HG03025 (cell line): ENCODE results near the gene TRAPPC2L.

Experiments used
- ATAC-seq: cut with Tn5 transposase; IDR thresholded peaks from one replicate; pipeline ENCODE4 v1.9.1; 2021; ENCODE audit warnings: mild to moderate bottlenecking, moderate library complexity; ENCODE audit not compliant: unreplicated experiment, low FRiP score

Gene TRAPPC2L

DNA sequence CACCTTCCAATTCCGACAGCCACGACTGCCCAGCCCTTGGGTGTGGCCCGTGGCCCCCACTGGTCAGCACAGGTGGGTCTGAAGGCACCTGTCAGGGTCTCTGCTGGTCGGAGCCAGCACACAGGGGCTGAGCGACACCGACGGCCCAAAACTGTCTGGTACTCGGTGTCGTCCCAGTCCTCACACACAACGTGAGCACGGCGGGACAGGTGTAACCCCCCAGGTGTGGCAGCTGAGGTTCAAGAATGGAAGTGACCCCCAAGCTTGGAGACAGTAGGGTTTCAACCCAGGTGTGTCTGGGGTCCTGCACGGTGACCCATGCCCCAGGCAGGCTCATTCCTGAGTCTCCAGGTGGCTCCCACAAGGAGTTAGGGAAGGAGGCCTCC is 1.2 kb upstream of the TRAPPC2L start:
- no peak for ATAC-seq

DNA sequence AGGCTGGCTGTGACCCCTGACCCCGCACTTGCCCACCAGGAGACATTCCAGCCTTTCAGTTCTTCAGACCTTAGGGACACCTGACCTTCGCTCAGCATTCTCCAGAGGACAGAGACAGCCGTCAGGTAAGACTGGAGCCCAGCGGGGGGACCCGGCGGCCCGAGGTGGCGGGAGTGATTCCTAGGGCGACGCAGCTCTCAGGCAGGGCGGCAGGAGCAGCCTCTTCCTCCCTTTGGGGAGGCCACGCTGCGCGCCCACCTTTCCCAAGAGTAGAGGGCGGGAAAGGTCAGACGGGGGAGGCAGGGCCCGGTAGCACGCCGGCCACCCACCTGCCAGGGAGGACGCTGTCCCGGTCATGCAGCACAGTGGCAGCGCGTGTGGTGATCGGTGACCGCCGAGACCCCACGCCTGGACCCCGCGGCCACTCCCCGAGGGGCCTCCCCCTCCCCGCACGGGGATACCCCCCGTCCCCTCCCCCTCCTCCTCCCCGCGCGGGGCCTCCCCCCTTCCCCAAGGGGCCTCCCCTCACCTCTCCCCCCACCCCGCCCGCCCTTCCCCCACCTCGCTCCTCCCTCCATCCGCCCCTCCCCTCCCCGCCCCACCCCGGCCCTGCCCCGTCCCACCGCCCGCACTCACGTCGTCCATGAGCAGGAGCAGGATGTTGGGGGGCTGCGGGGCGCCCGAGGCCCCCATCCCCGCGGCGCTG is 652 bp upstream of the TRAPPC2L start:
- ATAC-seq, result no peak

DNA sequence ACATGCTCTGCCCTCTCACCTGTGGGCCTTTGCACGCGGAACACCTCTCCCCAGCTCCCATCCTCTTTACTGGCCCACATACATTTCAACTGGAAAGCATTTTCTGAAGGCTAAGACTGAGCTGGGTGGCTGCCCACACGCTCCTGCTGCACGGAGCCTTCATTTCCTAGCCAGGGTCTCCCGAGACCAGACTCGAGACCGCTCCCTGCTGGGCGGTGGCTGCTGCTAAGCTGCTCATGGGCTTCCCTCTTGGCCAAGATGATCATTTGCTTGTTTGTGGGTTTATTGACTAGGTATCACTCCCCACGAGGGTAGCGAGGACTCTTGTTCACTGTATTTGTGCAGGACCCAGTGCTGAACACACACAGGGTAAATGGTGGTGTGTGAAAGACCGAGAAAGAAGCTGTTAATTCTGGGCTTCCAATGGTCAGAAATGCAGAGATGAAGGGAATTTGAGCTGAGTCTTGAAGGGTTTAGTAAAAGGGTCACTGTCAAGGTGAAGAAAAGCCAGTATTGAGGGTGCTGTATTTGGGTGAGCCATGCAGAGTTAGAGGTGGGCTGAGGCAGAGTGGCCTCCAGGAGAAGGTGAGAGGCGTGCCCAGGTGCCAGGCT is 907 bp downstream of the TRAPPC2L start:
- ATAC-seq, result peak; percentile 36

DNA sequence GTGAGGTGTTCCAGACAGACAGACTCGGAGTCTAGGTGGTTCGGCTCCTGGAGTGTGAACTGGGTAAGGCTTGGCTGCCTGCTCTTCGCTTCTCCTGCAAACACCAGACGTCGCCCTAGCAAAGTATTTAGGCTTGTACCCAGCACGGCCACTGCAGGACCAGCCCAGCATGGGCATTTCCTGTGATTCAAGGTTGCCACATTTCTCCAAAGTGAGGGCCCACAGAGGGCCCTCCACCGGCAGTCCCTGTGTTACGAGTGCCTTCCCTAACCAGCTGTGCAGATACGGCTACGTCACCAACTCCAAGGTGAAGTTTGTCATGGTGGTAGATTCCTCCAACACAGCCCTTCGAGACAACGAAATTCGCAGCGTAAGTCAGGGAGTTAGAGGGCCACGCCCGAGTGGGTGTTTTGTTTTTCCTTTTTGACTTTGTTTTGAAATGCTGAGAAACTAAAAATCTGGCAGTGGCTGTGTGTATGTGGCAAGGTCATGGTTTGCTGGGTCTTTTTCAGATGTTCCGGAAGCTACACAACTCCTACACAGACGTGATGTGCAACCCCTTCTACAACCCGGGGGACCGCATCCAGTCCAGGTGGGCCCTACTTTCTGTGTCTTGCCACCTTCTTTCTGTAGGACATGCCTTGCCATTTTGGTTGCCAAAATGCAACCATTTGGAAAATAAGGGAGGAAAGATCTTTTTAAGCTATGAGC is 2.6 kb downstream of the TRAPPC2L start:
- ATAC-seq, result no peak

DNA sequence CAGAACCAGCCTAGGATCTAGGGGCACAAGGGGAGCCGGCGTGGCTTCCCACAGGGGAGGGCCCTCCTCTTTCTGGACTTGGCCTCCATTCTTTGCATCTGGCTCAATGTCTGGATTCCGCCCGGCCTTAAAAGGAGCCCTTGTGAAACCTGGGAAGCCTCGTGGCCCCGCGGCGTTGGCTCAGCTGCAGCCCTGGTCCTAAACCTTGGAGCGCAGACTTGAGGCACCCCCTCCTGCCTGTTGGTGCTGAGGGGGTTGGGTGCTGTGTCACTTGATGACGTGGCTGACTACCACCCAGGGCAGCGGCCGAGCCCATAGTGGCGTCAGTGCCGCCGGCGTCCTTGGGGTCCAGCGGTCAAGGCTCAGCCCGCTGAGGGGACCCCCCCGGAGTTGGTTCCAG is 4.4 kb downstream of the TRAPPC2L start:
- ATAC-seq, result no peak

DNA sequence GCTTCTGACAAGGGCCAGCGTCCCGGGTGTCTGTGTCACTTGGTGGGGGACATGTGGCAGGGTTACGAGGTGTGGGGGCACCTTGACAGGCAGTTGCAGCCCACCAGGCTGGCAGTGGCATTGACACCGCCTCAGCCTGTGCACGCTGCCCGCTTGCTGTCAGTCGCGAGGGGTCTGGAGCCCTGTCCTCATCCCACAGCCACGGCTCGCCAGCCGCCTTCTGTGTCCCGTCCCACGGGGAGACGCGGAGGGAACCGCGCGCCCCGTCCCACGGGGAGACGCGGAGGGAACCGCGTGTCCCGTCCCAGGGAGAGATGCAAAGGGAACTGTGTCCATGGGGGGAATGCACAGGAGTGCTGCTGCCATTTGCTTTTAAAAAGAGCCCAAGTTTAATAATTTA is 6.0 kb downstream of the TRAPPC2L start:
- no peak for ATAC-seq

DNA sequence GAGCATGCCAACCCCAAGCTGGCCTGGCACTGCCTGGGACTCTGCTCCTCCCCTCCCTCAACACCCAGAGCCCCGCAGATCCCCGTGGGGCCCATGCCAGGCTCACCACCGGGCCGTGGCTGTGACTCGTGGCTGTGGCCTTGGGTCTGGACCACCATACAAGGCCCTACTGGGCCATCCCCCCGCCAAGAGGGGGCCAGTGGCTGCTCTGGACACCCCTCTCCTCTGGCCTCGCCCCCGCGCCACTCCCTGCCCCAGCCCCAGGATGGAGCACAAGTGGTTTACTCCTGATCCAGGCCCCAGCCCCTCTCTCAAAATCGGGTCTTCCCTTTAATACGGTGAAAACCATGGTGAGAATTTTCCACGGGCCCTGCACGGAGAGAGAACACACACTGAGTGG is 6.5 kb downstream of the TRAPPC2L start:
- ATAC-seq, result no peak

DNA sequence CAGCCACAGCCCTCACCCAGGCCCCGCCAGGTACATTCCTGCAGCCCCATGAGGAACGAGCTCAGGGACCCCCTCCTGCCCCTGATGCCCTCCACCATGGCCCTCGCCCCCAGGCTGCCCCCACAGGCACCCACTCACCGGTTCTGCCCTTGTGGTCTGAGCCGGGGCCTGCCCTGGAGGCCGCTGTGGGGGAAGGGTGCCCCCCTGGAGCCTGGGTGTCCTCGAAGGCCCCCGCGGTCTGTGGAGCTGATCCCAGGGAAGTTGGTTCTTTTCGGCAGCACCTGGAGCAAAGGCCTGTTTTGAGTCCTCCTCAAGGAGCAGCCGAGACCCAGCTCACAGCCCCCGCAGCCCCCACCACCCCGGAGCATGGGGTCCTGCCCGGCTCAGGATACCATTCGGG is 7.2 kb downstream of the TRAPPC2L start:
- no peak for ATAC-seq

DNA sequence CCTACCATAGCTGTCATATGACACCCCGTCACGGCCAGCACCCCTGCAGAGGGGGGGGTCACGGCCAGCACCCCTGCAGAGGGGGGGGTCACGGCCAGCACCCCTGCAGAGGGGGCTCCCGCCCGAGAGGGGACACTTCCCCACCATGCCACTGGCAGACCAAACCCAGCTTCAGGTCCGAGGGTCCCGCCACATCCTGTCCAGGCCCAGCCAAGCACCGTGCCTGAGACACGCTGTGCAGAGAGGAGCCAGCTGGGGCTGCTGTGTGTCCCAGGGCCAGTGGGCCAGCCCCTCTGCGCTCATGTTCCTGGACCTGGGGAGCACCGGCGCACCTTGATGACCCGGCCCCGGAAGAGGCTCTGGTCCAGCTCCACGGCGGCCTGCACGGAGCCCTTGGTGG is 7.6 kb downstream of the TRAPPC2L start:
- no peak for ATAC-seq

DNA sequence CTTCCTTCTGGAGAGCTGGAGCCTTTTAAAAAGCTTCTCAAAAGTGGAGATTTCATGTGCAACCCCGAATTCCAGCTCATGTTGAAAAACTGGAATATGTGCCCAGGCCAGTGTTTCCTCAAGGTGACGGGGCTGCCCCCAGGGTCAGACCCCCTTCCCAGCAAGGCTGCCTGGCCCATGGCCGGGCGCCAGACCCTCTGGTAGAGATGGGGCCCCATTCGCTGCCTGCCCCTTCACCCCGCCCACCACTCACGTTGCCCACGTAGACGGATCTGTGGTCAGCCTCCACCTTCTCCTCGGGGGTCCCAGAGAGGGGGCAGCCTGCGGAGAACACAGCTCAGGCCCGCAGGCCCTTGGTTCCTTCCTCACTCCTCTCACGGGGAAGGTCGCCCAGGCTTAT is 8.4 kb downstream of the TRAPPC2L start:
- ATAC-seq, result no peak

DNA sequence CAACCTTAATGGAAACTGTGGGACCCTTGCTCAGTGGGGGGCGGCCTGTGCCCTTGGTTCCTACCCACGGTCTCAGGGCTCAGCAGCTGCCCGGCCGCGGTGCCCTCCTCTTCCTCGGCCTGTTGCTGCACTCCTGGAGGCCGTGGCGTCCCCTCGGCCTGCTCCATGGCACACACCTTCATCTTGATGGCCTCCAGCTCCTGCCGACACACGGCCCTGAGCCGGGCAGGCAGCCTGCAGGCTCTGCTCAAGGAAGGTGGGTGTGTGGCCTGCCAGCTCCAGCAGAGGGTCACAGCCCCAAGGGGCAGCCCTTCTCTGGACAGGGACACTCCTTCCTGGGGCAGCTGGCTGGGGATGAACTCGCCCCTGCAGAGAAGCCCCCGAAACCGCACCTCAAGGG is 8.8 kb downstream of the TRAPPC2L start:
- ATAC-seq, result no peak

DNA sequence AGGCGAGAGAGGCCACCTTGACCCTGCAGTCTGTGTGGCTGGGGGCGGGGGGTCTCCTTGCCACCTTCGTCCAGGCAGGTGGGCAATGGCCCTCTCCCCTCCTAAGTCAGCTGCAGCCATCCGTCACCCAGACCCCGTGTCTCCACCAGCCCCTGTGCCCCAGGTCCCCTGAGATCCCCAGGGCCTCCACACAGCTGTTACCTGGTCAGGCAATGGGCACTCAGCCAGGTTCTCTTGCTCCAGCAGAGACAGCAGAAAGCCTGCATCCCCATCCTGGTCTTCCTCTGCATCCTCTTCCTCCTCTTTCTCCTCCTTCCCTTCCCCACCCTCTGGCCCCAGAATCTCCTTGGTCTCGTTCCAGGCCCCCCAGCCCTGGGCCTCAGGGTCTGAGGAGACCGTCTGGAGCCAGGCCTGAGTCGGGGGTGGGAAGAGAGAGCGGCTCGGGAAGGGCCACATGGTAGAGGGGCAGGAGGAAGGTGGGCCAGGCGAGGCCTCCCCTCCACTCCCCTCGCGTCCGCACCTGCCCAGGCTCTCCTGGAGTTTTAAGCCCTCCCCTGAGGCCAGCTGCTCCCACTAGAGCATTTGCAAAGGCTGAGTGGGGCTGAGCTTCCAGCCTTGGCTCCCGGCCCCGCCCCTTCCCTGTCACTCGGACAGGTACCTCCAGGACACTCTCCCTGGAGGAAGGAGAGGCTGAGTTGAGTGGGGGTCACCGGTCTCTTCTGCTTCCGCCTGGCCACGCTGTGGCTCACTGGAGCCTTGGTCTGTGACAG is 9.4 kb downstream of the TRAPPC2L start, which contains the start of gene PABPN1L:
PABPN1L (minus strand) TSS at position 510 of the 770 bp plus-strand sequence; CDS start at position 456, 54 bp downstream.
- no peak for ATAC-seq

DNA sequence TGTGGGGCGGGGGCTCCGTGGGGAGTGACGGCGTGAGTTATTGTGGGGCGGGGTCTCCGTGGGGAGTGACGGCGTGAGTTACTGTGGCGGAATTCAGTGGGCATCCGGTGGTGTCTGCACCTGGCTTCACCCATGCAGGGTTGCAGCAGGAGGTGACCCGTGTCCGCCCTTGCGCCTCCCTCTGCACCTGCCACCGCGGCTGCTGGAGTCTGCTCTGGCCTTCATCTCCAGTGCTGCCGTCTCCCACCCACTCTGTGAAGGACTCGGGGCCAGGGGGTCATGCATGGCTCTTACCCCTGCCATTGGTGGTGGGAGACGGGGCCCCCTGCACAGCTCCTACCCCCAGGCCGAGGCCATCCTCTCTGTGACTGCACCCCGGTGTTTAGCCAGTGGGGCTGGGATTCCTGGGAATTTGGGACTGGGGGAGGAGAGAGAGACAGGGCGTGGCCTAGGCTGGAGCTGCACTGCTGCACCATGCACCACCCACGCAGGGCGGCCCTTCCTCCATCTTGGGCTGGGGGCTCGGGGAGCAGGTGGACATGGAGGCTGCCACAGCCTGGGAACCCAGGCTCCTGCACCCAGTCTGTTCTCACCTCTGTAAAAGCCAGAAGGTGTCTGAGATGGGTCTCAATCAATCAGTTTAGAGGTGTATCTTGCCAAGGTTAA is 10.8 kb downstream of the TRAPPC2L start:
- ATAC-seq, result no peak

DNA sequence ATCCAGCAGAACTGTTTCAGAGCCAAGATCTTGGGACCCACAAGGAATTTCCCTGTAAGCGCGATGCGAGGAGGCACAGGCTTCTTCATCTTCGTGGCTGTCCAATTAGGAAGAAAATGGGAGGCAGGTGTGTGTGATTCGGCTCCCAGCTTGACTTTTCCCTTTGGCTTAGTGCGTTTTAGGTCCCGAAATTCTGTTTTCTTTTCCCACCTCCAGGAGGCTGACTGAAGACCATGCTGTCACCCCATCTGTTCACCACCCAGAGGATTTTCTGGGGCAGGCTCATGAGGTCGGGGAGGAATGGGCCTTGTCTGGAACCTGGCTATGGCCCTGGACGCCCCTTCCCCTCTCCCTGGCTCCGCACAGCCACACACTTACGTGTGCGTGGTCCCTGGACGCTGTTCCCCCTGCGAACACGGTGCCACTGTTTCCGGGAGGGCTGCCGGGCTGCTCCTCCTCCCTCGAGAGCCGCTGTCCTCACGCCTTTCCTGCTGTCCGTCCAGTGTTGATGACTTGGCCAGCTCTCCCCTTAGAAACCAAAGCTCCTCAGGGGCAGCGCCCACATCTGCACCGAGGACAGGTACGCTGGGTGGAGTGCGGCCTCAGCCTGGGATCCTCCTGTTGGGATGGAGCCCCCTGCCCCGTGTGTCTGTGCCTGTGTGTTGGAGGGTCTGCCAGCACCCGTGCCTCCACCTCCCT is 12.2 kb downstream of the TRAPPC2L start:
- no peak for ATAC-seq

DNA sequence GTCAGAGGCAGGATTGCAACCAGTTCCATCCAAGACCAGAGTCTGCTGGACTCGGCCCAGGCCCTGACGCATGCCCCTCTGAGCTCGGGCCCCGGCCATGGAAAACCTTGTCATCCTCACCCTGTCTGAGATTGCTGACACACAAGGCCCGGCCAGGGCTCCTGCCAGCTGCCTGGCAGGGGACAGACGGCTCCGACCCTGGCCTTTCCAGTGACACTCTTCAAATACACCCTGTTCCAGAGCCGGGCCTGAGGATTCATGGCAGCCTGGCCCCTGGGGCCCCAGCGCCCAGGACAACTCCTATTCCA is 12.7 kb downstream of the TRAPPC2L start:
- ATAC-seq, result no peak

DNA sequence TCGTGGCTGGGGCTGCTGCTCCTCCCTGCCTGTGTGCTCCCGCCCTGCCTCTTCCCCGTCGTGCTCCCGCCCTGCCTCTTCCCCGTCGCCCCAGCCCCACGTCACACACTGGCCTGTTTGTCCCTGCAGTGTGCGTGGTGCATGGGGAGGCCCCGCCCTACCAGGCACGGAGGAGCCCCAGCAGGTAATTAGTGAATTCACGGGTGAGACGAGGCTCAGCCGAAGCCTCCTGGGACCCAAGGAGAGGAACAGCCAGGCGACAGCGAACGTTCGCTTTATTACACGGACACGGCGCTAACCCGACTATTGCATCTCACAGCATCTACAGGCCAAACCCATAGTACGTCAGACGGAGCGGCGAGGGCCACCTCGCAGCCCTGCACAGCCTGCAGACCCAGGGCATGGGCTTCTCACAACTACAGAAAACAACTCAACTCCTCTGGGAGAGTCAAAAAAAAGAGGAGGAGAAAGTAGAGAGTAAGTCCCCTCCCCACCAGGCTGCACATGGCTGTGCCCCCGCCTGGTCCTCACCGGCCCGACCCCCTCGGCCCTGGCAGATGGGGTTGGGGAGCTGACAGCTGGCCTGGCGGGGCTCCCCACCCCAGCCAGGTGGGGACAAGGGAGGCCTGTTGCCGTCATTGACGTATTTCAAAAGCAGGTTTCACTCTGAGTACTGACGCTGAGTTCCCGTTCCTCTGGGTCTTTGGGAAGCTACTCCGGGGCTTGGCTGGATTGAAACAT is 13.9 kb downstream of the TRAPPC2L start:
- no peak for ATAC-seq

DNA sequence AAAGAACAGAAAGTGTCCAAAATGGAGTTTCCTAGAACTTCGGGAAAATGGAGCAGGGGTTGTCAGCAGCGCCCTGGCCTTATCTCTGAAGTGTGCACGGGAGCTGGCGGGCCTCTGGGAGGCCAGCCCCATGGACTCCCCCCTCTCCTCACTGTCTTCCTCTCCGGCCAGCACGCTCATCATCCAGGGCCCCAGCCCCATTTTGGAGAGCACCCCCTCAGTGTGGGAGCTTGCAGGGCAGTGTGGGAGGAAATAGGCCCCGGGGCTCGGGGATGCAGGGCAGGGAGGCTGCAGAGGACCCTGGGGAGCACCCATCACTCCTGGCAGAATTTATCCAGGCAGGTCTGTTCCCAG is 14.4 kb downstream of the TRAPPC2L start:
- ATAC-seq, result no peak

DNA sequence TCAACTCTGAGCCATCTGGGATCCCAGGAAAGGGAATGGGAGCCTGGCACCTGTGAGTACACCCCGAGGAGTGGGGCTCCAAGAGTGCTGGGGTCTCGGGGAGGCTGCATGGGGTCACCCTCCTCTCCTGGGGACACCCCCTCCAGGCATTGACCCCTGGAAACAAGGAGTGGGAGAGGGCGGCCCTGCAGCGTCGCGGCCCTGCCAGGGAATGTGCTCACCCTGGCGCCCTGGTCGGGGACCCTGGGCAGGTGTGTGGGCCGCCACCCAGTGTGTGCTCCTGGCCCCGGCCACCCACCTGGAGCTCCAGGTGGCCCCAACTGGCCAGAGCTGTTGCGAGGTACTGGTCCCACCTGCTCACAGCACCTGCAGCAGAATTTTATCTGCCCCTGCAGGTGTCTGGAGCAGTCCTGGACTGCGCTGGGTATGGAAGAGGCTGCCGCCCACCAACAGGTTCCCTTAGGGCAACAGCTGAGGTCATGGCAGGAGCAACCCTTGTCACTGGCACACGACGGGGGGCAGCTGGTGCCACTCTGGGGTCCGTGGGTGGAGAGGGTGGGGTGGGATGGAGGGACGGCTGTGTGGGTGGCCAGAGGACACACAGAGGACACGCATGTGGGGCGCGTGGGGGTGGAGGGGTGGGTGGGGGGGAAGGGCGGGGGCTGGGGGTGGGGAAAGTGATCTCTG is 14.9 kb downstream of the TRAPPC2L start:
- no peak for ATAC-seq
